GM19099 (cell line): Measurements from ENCODE around the gene SPCS2.

Experiments used
- POLR2A ChIP-seq: IDR thresholded peaks from 3 replicates; pipeline ENCODE4 v1.6.1; 2011; ENCODE audit warnings: low read depth; ENCODE audit not compliant: insufficient read length; ENCODE audit errors: extremely low read depth

The SPCS2 gene

GRCh38 chr11:74937696-74938475 is 11.2 kb upstream of the SPCS2 start:
- TF ChIP-seq POLR2A: no peak

- no peak for TF ChIP-seq POLR2A
Measured at GRCh38 chr11:74941492-74941891, 7.6 kb upstream of the SPCS2 start.

GRCh38 chr11:74942073-74942759 is 6.8 kb upstream of the SPCS2 start:
- no peak for TF ChIP-seq POLR2A

- TF ChIP-seq POLR2A: no peak
Measured at GRCh38 chr11:74948546-74948897, 544 bp upstream of the SPCS2 start.

GRCh38 chr11:74949753-74950137 is 679 bp downstream of the SPCS2 start:
- no peak for TF ChIP-seq POLR2A

- TF ChIP-seq POLR2A: no peak
Measured at GRCh38 chr11:74950374-74950969, 1.4 kb downstream of the SPCS2 start.

- no peak for TF ChIP-seq POLR2A
Measured at GRCh38 chr11:74951226-74951625, 2.2 kb downstream of the SPCS2 start.

- TF ChIP-seq POLR2A: no peak
Measured at GRCh38 chr11:74952752-74953151, 3.7 kb downstream of the SPCS2 start.

GRCh38 chr11:74953451-74953850 is 4.4 kb downstream of the SPCS2 start:
- no peak for TF ChIP-seq POLR2A

- TF ChIP-seq POLR2A: no peak
Measured at GRCh38 chr11:74954199-74954598, 5.1 kb downstream of the SPCS2 start.

GRCh38 chr11:74956397-74957015 is 7.4 kb downstream of the SPCS2 start:
- TF ChIP-seq POLR2A: no peak

- TF ChIP-seq POLR2A: no peak
Measured at GRCh38 chr11:74957937-74958629, 9.0 kb downstream of the SPCS2 start.

- no peak for TF ChIP-seq POLR2A
Measured at GRCh38 chr11:74966651-74967050, 17.6 kb downstream of the SPCS2 start.

GRCh38 chr11:74970852-74971395 is 21.9 kb downstream of the SPCS2 start:
- no peak for TF ChIP-seq POLR2A

GRCh38 chr11:74971424-74971823 is 22.4 kb downstream of the SPCS2 start:
- TF ChIP-seq POLR2A: no peak
